Measurements from ENCODE around the gene FTHL17.

FTHL17 gene

DNA sequence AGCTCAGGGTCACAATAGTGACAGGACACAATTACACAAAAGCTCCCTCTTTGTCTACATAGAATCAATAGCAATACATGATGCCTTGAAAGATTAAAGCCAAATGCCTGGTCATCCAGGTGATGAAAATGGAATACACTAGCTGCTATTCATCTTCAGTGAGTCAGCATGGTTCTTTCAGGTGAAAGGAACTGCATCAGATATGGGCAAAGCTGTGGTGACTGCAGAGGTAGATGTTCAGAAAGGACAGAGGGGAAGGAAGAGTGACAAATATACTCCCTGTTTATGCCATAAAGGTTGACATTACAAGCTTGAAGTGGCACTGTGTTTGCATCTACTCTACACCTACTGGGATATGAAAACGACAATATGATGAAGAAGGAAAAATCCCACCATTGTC lies 20.0 kb upstream of the FTHL17 start:
- H3K27ac ChIP-seq (ENCODE audit: low read length): no peak overlapping the region
- no peak overlapping the region for H2AFZ ChIP-seq (ENCODE audit: low read depth, low read length)
- H3K4me2 ChIP-seq (ENCODE audit: insufficient read depth, low read length): no peak overlapping the region
- TF ChIP-seq, protein P1, sequence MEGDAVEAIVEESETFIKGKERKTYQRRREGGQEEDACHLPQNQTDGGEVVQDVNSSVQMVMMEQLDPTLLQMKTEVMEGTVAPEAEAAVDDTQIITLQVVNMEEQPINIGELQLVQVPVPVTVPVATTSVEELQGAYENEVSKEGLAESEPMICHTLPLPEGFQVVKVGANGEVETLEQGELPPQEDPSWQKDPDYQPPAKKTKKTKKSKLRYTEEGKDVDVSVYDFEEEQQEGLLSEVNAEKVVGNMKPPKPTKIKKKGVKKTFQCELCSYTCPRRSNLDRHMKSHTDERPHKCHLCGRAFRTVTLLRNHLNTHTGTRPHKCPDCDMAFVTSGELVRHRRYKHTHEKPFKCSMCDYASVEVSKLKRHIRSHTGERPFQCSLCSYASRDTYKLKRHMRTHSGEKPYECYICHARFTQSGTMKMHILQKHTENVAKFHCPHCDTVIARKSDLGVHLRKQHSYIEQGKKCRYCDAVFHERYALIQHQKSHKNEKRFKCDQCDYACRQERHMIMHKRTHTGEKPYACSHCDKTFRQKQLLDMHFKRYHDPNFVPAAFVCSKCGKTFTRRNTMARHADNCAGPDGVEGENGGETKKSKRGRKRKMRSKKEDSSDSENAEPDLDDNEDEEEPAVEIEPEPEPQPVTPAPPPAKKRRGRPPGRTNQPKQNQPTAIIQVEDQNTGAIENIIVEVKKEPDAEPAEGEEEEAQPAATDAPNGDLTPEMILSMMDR (IDR thresholded peaks at IDR 0.05; ENCODE audit: borderline replicate concordance, extremely low read depth, low read length, poor library complexity, severe bottlenecking): no peak
- no peak for TF ChIP-seq EZH2 (IDR thresholded peaks at IDR 0.05; ENCODE audit: borderline replicate concordance, low read depth, low read length, severe bottlenecking)
- no peaks in the 10 kb centered on the region for H3K79me2 ChIP-seq (ENCODE audit: insufficient read depth, low read length)
- no peaks in the 10 kb centered on the region for H3K4me1 ChIP-seq (ENCODE audit: insufficient read depth, low read length)
- no peaks in the 10 kb centered on the region for H4K20me1 ChIP-seq (ENCODE audit: insufficient read depth, low read length)
- no peaks in the 10 kb centered on the region for H3K36me3 ChIP-seq (ENCODE audit: insufficient read depth, low read length)
- no peaks in the 10 kb centered on the region for H3K9me3 ChIP-seq (ENCODE audit: insufficient read depth, low read length, severe bottlenecking)
- ATAC-seq (ENCODE audit: insufficient read depth, low read depth): no peak
- H3K27me3 ChIP-seq (ENCODE audit: insufficient read depth, low read length, poor library complexity): no peaks in the 10 kb centered on the region
- no peak overlapping the region for H3K9ac ChIP-seq (ENCODE audit: low read depth, low read length)
- no peak overlapping the region for H3K4me3 ChIP-seq (ENCODE audit: low read depth in 1 of 2, low read length in 2 of 2)
- DNase-seq: no peak

GRCh38 chrX:31074522-31074921 lies 2.7 kb upstream of the FTHL17 start:
- no peak overlapping the region for H3K4me3 ChIP-seq (ENCODE audit: low read depth in 1 of 2, low read length in 2 of 2)

GRCh38 chrX:31071262-31071661 lies 579 bp downstream of the FTHL17 start:
- Histone ChIP-seq H3K36me3 (ENCODE audit: insufficient read depth, low read length) (no peaks in the 10 kb centered on the region), H3K9ac (ENCODE audit: low read depth, low read length) (no peak overlapping the region), H3K27me3 (ENCODE audit: insufficient read depth, low read length, poor library complexity) (no peaks in the 10 kb centered on the region), H2AFZ (ENCODE audit: low read depth, low read length) (no peak overlapping the region), H3K4me3 (ENCODE audit: low read depth in 1 of 2, low read length in 2 of 2) (no peak overlapping the region), H4K20me1 (ENCODE audit: insufficient read depth, low read length) (no peaks in the 10 kb centered on the region), H3K9me3 (ENCODE audit: insufficient read depth, low read length, severe bottlenecking) (peaks cover 7% of the 10 kb centered on the region), H3K27ac (ENCODE audit: low read length) (no peak overlapping the region), H3K4me1 (ENCODE audit: insufficient read depth, low read length) (no peaks in the 10 kb centered on the region), H3K79me2 (ENCODE audit: insufficient read depth, low read length) (no peaks in the 10 kb centered on the region), H3K4me2 (ENCODE audit: insufficient read depth, low read length) (no peak overlapping the region)
- ATAC-seq (ENCODE audit: insufficient read depth, low read depth): no peak
- DNase-seq: no peak
- no peak for TF ChIP-seq EZH2 (IDR thresholded peaks at IDR 0.05; ENCODE audit: borderline replicate concordance, low read depth, low read length, severe bottlenecking)
- TF ChIP-seq, protein P1 (IDR thresholded peaks at IDR 0.05; ENCODE audit: borderline replicate concordance, extremely low read depth, low read length, poor library complexity, severe bottlenecking): no peak

More at GRCh38 chrX:31074522-31074921, 2.7 kb upstream of the FTHL17 start:
- ATAC-seq (ENCODE audit: insufficient read depth, low read depth) (no peak), DNase-seq (no peak)
- Histone ChIP-seq H2AFZ (ENCODE audit: low read depth, low read length) (no peak overlapping the region), H3K4me2 (ENCODE audit: insufficient read depth, low read length) (no peak overlapping the region), H3K9me3 (ENCODE audit: insufficient read depth, low read length, severe bottlenecking) (no peaks in the 10 kb centered on the region), H3K36me3 (ENCODE audit: insufficient read depth, low read length) (no peaks in the 10 kb centered on the region), H3K79me2 (ENCODE audit: insufficient read depth, low read length) (no peaks in the 10 kb centered on the region), H3K9ac (ENCODE audit: low read depth, low read length) (no peak overlapping the region), H3K27me3 (ENCODE audit: insufficient read depth, low read length, poor library complexity) (no peaks in the 10 kb centered on the region), H3K27ac (ENCODE audit: low read length) (no peak overlapping the region), H3K4me1 (ENCODE audit: insufficient read depth, low read length) (no peaks in the 10 kb centered on the region), H4K20me1 (ENCODE audit: insufficient read depth, low read length) (no peaks in the 10 kb centered on the region)
- no peak for TF ChIP-seq EZH2 (IDR thresholded peaks at IDR 0.05; ENCODE audit: borderline replicate concordance, low read depth, low read length, severe bottlenecking)
- TF ChIP-seq, protein P1 (IDR thresholded peaks at IDR 0.05; ENCODE audit: borderline replicate concordance, extremely low read depth, low read length, poor library complexity, severe bottlenecking): no peak

DNA sequence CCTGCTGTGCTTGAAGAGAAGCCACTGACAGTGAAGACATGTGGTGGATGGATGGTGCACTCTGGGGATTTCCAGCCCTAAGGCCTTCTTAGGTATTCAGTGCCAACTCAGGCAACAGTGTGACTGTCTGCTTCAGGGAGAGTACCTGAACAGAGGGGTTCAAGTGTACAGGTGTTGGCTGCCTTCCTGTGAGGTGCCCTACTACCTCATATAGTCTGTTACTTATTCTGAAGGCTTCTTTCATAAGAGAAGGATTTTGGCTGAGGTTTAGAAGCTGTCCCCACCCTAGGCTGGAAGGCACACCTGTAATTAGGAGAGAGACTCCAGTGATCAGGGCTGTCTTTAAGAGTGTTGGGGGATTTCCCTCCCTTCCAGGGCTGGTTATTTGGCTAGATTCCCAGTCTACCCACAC lies 1.8 kb downstream of the FTHL17 start:
- H3K9ac ChIP-seq (ENCODE audit: low read depth, low read length): no peak overlapping the region
- ATAC-seq (ENCODE audit: insufficient read depth, low read depth) (no peak), DNase-seq (no peak)
- H2AFZ ChIP-seq (ENCODE audit: low read depth, low read length): no peak overlapping the region
- no peaks in the 10 kb centered on the region for H3K36me3 ChIP-seq (ENCODE audit: insufficient read depth, low read length)
- peaks cover 7% of the 10 kb centered on the region for H3K9me3 ChIP-seq (ENCODE audit: insufficient read depth, low read length, severe bottlenecking)
- H3K27ac ChIP-seq (ENCODE audit: low read length): no peak overlapping the region
- H3K4me2 ChIP-seq (ENCODE audit: insufficient read depth, low read length): no peak overlapping the region
- H3K4me3 ChIP-seq (ENCODE audit: low read depth in 1 of 2, low read length in 2 of 2): no peak overlapping the region
- no peaks in the 10 kb centered on the region for H3K27me3 ChIP-seq (ENCODE audit: insufficient read depth, low read length, poor library complexity)
- no peak for TF ChIP-seq EZH2 (IDR thresholded peaks at IDR 0.05; ENCODE audit: borderline replicate concordance, low read depth, low read length, severe bottlenecking)
- TF ChIP-seq, protein P1 (IDR thresholded peaks at IDR 0.05; ENCODE audit: borderline replicate concordance, extremely low read depth, low read length, poor library complexity, severe bottlenecking): no peak
- H3K4me1 ChIP-seq (ENCODE audit: insufficient read depth, low read length): no peaks in the 10 kb centered on the region
- no peaks in the 10 kb centered on the region for H3K79me2 ChIP-seq (ENCODE audit: insufficient read depth, low read length)
- no peaks in the 10 kb centered on the region for H4K20me1 ChIP-seq (ENCODE audit: insufficient read depth, low read length)

Measured in DND-41 (cell line).